Aorta (tissue), 5 donors: ENCODE measurements around the gene MICOS13. TPM values are rescaled to one million over a fixed set of nuclear protein-coding genes. Genes with fewer than 3 reads are reported as not detected.

ENCODE experiments used
- ATAC-seq: fragments of 200-7000 bp; cut with Tn5 transposase; one replicate; pipeline ENCODE4 v1.9.1; 2022; ENCODE audit warnings: moderate library complexity; ENCODE audit not compliant: low FRiP score
- DNase-seq, 2 donors: peaks; one replicate each; pipeline ENCODE4 v3.0.0-alpha.2; 2020
- H3K27ac ChIP-seq, 2 donors: one replicate each; pipeline ENCODE4 v1.5.1; 2013; ENCODE audit warnings: low read length in 2 of 2, mild to moderate bottlenecking in 2 of 2, moderate library complexity in 2 of 2, control low read depth in 1 of 2, inconsistent platforms in 1 of 2, low read depth in 1 of 2
- H3K27me3 ChIP-seq, 2 donors: one replicate each; pipeline ENCODE4 v1.6.1; 2013; ENCODE audit warnings: control low read depth in 1 of 2, low read length in 1 of 2, mild to moderate bottlenecking in 1 of 2, moderate library complexity in 1 of 2; ENCODE audit not compliant: insufficient read depth in 2 of 2, control insufficient read depth in 1 of 2
- H3K36me3 ChIP-seq, 2 donors: one replicate each; pipeline ENCODE4 v1.6.1; 2013; ENCODE audit warnings: control low read depth in 1 of 2, low read length in 1 of 2, mild to moderate bottlenecking in 1 of 2; ENCODE audit not compliant: insufficient read depth in 2 of 2, control insufficient read depth in 1 of 2
- H3K4me1 ChIP-seq, 2 donors: one replicate each; pipeline ENCODE4 v1.6.1; 2013; ENCODE audit warnings: low read length in 2 of 2, control low read depth in 1 of 2, mild to moderate bottlenecking in 1 of 2, moderate library complexity in 1 of 2; ENCODE audit not compliant: insufficient read depth in 2 of 2, control insufficient read depth in 1 of 2
- H3K4me3 ChIP-seq, 2 donors: one replicate each; pipeline ENCODE4 v1.5.1; 2013; ENCODE audit warnings: low read length in 2 of 2, control low read depth in 1 of 2, mild to moderate bottlenecking in 1 of 2
- H3K9me3 ChIP-seq: one replicate; pipeline ENCODE4 v1.6.1; 2013; ENCODE audit warnings: mild to moderate bottlenecking, low read length; ENCODE audit not compliant: control insufficient read depth
- WGBS, 2 donors: extraction: QIAGEN DNeasy Blood & Tissue Kit; methylation state at CpG; one replicate each; pipeline ENCODE4 v1.1.7; 2013; 5-methylcytosine and 5-hydroxymethylcytosine counted together
- intact Hi-C, 2 donors: fragments of 100-400 bp; cut with DNase I; formaldehyde crosslinking; loops; one replicate each; pipeline versions ENCODE4 v1.14.2 to v1.15.0; 2022
- polyA plus RNA-seq, 2 donors: library from polyadenylated mRNA; stranded (reverse); fragments of 200-250 nt; gene quantifications; one replicate each; pipeline ENCODE4 v1.2.3, GENCODE V29; 2013
- total RNA-seq, 2 donors: library from RNA; stranded (reverse); fragmentation: NEBNext Ultra II Directional; extraction: Animal tissue kit (Norgen Biotek cat#: 25700); gene quantifications; one replicate each; pipeline ENCODE4 v1.2.1, GENCODE V29; 2021
- donor health status: healthy with polysubstance abuse.
- donor health status: Bipolar disorder and iron deficiency.
- donor health status: DM: no; HTN: no; CAD: no.
- donor health status: DM: no; HTN: no; CAD: no.
- donor health status: DM: yes; HTN: yes; CAD: no.

MICOS13 gene
- total and polyA plus RNA-seq, 4 donors = 35.4 to 103 (median 69.5) TPM

- H3K4me3 ChIP-seq = no peak overlapping the region
- 81 to 82% methylated on average over 26 to 28 of the region's 28 CpGs for WGBS, 2 donors
- intact Hi-C loops = no loop called here
- H3K4me1 ChIP-seq = no peaks in the 10 kb centered on the region
- ATAC-seq = no peak
- DNase-seq = no peak
- peaks cover 0 to 10% of the 10 kb centered on the region in 2 donors for H3K36me3 ChIP-seq
- no peaks in the 10 kb centered on the region for H3K27me3 ChIP-seq
- H3K9me3 ChIP-seq = no peaks in the 10 kb centered on the region
- H3K27ac ChIP-seq = no peak overlapping the region
Observed at GRCh38 chr19:5695649-5696195, 15.4 kb upstream of the MICOS13 start.

GRCh38 chr19:5694956-5695648 is 14.8 kb upstream of the MICOS13 start:
- DNase-seq = no peak
- no peaks in the 10 kb centered on the region for H3K4me1 ChIP-seq
- no peaks in the 10 kb centered on the region for H3K9me3 ChIP-seq
- WGBS, 2 donors = 74 to 79% methylated on average over 8 of the region's 8 CpGs
- no peak for ATAC-seq
- peaks cover 0 to 10% of the 10 kb centered on the region in 2 donors for H3K36me3 ChIP-seq
- intact Hi-C loops = no loop called here
- no peak overlapping the region for H3K27ac ChIP-seq
- H3K27me3 ChIP-seq = no peaks in the 10 kb centered on the region
- no peak overlapping the region for H3K4me3 ChIP-seq

- no peaks in the 10 kb centered on the region for H3K9me3 ChIP-seq
- H3K36me3 ChIP-seq = peaks cover 0 to 10% of the 10 kb centered on the region in 2 donors
- no peak overlapping the region for H3K4me3 ChIP-seq
- no peak overlapping the region for H3K27ac ChIP-seq
- intact Hi-C loops = no loop called here
- DNase-seq (no peak), ATAC-seq (no peak)
- 91 to 92% methylated on average over 44 to 45 of the region's 45 CpGs for WGBS, 2 donors
- no peaks in the 10 kb centered on the region for H3K4me1 ChIP-seq
- no peaks in the 10 kb centered on the region for H3K27me3 ChIP-seq
Observed at GRCh38 chr19:5694167-5694955, 14.0 kb upstream of the MICOS13 start.

GRCh38 chr19:5693195-5694166 is 13.2 kb upstream of the MICOS13 start:
- ATAC-seq (no peak), DNase-seq (no peak)
- WGBS, 2 donors = 82% methylated on average over 37 to 39 of the region's 39 CpGs
- Histone ChIP-seq H3K36me3 (peaks cover 0 to 6% of the 10 kb centered on the region in 2 donors), H3K4me1 (no peaks in the 10 kb centered on the region), H3K27me3 (no peaks in the 10 kb centered on the region), H3K9me3 (no peaks in the 10 kb centered on the region), H3K4me3 (no peak overlapping the region), H3K27ac (no peak overlapping the region)
- intact Hi-C loops = no loop called here

GRCh38 chr19:5692723-5693194 is 12.4 kb upstream of the MICOS13 start:
- Histone ChIP-seq H3K27ac (no peak overlapping the region), H3K36me3 (peaks cover 0 to 6% of the 10 kb centered on the region in 2 donors)

GRCh38 chr19:5691822-5692722 is 11.8 kb upstream of the MICOS13 start:
- Histone ChIP-seq H3K4me3 (no peak overlapping the region), H3K4me1 (no peaks in the 10 kb centered on the region), H3K27ac (no peak overlapping the region), H3K9me3 (no peaks in the 10 kb centered on the region), H3K27me3 (no peaks in the 10 kb centered on the region), H3K36me3 (peaks cover 0 to 6% of the 10 kb centered on the region in 2 donors)
- intact Hi-C loops = no loop called here
- DNase-seq (no peak), ATAC-seq (no peak)
- WGBS, 2 donors = 69 to 75% methylated on average over 42 of the region's 42 CpGs

More at GRCh38 chr19:5692723-5693194, 12.4 kb upstream of the MICOS13 start:
- ATAC-seq (no peak), DNase-seq (no peak)
- Histone ChIP-seq H3K4me3 (no peak overlapping the region), H3K9me3 (no peaks in the 10 kb centered on the region), H3K4me1 (no peaks in the 10 kb centered on the region), H3K27me3 (no peaks in the 10 kb centered on the region)
- 71 to 76% methylated on average over 6 to 7 of the region's 7 CpGs for whole genome bisulfite sequencing, 2 donors
- intact Hi-C loops = no loop called here

GRCh38 chr19:5690955-5691821 is 10.9 kb upstream of the MICOS13 start:
- 10% methylated on average over 54 of the region's 54 CpGs for WGBS, 2 donors
- H3K9me3 ChIP-seq = no peaks in the 10 kb centered on the region
- peak overlapping the region in 1 of 2 donors; percentile 41 for H3K4me3 ChIP-seq
- DNase-seq (no peak), ATAC-seq (no peak)
- H3K36me3 ChIP-seq = peaks cover 0 to 6% of the 10 kb centered on the region in 2 donors
- intact Hi-C loops = loop anchor here in 1 of 2 donors (1.0 kb wide), 1 partner anchor 29 kb away; the partner anchor contains the start of genes CATSPERD and LONP1
- H3K4me1 ChIP-seq = no peaks in the 10 kb centered on the region
- peak overlapping the region in 1 of 2 donors; percentile 5 for H3K27ac ChIP-seq
- no peaks in the 10 kb centered on the region for H3K27me3 ChIP-seq
